Measurements from ENCODE around the gene CA12. TPM values are rescaled to one million over a fixed set of nuclear protein-coding genes. Genes with fewer than 3 reads are reported as not detected.

Gene CA12
- polyA plus RNA-seq, 2 donors = 32.2 to 35.0 TPM

- no peak overlapping the region for H3K27ac ChIP-seq (ENCODE audit: low read depth in 2 of 2, low read length in 1 of 2)
- WGBS, 2 donors = 89 to 91% methylated on average over 6 of the region's 6 CpGs
- H3K9me3 ChIP-seq (ENCODE audit: control insufficient read depth in 2 of 2, insufficient read depth in 1 of 2, low read depth in 1 of 2, low read length in 1 of 2) = no peaks in the 10 kb centered on the region
- H3K4me3 ChIP-seq (ENCODE audit: low read depth in 1 of 2, low read length in 2 of 2) = no peak overlapping the region
- H3K27me3 ChIP-seq (ENCODE audit: control insufficient read depth in 1 of 2, insufficient read depth in 2 of 2, low read length in 2 of 2) = no peaks in the 10 kb centered on the region
- peaks cover 4% of the 10 kb centered on the region in 2 donors for H3K4me1 ChIP-seq (ENCODE audit: control insufficient read depth in 2 of 2, insufficient read depth in 2 of 2, low read length in 1 of 2)
- no peaks in the 10 kb centered on the region for H3K36me3 ChIP-seq (ENCODE audit: control insufficient read depth in 2 of 2, insufficient read depth in 2 of 2, low read length in 1 of 2)
These were observed 10.2 kb upstream of the CA12 start for GRCh38 chr15:63391669-63392360.

DNA sequence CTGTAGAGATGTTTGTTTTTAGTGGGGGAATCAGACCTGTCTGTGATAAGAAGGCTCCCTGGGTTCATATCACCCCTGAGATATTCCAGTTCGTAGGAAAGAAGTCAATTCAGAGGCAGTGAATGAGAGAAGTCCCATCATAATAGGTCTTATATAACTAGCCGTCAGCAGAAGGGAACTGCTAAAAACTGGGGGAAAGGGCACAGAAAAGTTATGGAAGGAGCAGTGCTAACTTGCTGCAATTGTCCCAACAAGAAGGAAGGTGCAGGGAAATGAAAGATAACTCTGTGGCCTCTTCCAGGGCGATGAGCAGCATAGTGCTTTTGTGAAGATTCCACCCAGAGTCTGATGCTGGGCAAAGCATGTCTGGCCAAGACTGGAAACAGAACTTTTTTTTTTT, 9.0 kb upstream of the CA12 start:
- H3K27ac ChIP-seq (ENCODE audit: low read depth in 2 of 2, low read length in 1 of 2) = no peak overlapping the region
- 45 to 46% methylated on average over 3 of the region's 3 CpGs for WGBS, 2 donors
- H3K4me1 ChIP-seq (ENCODE audit: control insufficient read depth in 2 of 2, insufficient read depth in 2 of 2, low read length in 1 of 2) = peaks cover 4% of the 10 kb centered on the region in 2 donors
- no peaks in the 10 kb centered on the region for H3K27me3 ChIP-seq (ENCODE audit: control insufficient read depth in 1 of 2, insufficient read depth in 2 of 2, low read length in 2 of 2)
- H3K9me3 ChIP-seq (ENCODE audit: control insufficient read depth in 2 of 2, insufficient read depth in 1 of 2, low read depth in 1 of 2, low read length in 1 of 2) = no peaks in the 10 kb centered on the region
- no peak overlapping the region for H3K4me3 ChIP-seq (ENCODE audit: low read depth in 1 of 2, low read length in 2 of 2)
- H3K36me3 ChIP-seq (ENCODE audit: control insufficient read depth in 2 of 2, insufficient read depth in 2 of 2, low read length in 1 of 2) = no peaks in the 10 kb centered on the region

DNA sequence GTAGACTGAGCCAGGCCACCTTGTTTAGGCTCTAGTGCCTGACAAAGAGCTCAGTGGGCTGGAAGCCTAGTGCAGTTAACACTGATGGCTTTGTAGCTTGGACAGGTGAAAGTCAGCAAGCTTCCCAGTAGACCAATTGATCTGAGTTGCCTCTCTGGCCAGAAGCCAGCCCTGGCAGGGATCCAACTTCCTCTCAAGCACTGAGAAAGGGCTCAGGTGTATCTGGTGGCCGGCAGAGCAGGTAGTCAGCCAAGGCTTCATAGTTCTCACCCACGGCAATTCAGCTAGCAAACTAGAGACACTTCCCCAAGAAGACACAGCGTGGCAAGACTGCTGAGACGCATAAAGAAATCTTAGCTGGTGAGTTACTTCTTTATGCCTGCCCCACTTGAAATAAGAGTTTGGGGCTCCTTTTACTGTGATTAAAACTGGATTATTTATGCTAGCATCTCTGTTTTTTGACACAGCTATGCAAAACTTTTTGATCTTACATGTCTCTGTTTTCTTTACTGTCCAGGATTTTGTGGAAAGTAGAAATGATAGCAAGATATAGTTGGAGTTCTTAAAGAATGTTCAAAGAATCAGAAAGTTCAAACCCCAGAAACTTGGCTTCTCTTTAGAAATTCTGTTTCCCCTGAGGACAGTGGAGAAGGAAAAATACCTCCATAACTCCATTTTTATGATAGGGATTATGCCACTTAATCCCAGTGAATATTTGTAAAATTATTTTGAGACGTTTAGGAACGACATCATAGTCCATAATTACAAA, 8.4 kb upstream of the CA12 start:
- Histone ChIP-seq H3K9me3 (ENCODE audit: control insufficient read depth in 2 of 2, insufficient read depth in 1 of 2, low read depth in 1 of 2, low read length in 1 of 2) (no peaks in the 10 kb centered on the region), H3K4me3 (ENCODE audit: low read depth in 1 of 2, low read length in 2 of 2) (no peak overlapping the region), H3K27me3 (ENCODE audit: control insufficient read depth in 1 of 2, insufficient read depth in 2 of 2, low read length in 2 of 2) (no peaks in the 10 kb centered on the region), H3K4me1 (ENCODE audit: control insufficient read depth in 2 of 2, insufficient read depth in 2 of 2, low read length in 1 of 2) (peaks cover 4% of the 10 kb centered on the region in 2 donors), H3K27ac (ENCODE audit: low read depth in 2 of 2, low read length in 1 of 2) (peak overlapping the region in 1 of 2 donors; percentile 33), H3K36me3 (ENCODE audit: control insufficient read depth in 2 of 2, insufficient read depth in 2 of 2, low read length in 1 of 2) (no peaks in the 10 kb centered on the region)
- 38 to 48% methylated on average over 6 of the region's 6 CpGs for WGBS, 2 donors

DNA sequence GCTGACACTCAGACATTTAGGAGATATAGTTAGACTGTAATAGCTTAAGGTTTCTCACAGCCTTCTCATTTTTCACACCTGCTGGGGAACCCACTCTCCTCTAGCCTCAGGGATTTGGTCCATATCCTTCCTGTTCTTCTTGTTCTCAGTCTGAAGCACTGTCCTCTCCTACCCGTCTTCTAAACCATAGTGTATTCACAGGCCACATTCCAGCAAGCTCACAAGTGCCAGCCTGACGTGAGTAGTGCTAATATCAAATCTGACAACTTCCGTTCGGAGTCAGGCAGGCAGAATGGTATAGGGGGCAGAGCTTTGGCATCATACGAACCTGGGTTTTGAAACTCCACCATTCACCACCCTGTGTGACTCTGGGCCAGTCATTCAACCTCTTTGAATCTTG, 6.9 kb upstream of the CA12 start:
- no peak overlapping the region for H3K4me3 ChIP-seq (ENCODE audit: low read depth in 1 of 2, low read length in 2 of 2)
- whole genome bisulfite sequencing, 2 donors = 76 to 82% methylated on average over 5 of the region's 5 CpGs
- no peaks in the 10 kb centered on the region for H3K9me3 ChIP-seq (ENCODE audit: control insufficient read depth in 2 of 2, insufficient read depth in 1 of 2, low read depth in 1 of 2, low read length in 1 of 2)
- H3K27me3 ChIP-seq (ENCODE audit: control insufficient read depth in 1 of 2, insufficient read depth in 2 of 2, low read length in 2 of 2) = no peaks in the 10 kb centered on the region
- H3K36me3 ChIP-seq (ENCODE audit: control insufficient read depth in 2 of 2, insufficient read depth in 2 of 2, low read length in 1 of 2) = no peaks in the 10 kb centered on the region
- peak overlapping the region in 1 of 2 donors; percentile 42 for H3K27ac ChIP-seq (ENCODE audit: low read depth in 2 of 2, low read length in 1 of 2)
- H3K4me1 ChIP-seq (ENCODE audit: control insufficient read depth in 2 of 2, insufficient read depth in 2 of 2, low read length in 1 of 2) = peaks cover 4 to 7% of the 10 kb centered on the region in 2 donors

DNA sequence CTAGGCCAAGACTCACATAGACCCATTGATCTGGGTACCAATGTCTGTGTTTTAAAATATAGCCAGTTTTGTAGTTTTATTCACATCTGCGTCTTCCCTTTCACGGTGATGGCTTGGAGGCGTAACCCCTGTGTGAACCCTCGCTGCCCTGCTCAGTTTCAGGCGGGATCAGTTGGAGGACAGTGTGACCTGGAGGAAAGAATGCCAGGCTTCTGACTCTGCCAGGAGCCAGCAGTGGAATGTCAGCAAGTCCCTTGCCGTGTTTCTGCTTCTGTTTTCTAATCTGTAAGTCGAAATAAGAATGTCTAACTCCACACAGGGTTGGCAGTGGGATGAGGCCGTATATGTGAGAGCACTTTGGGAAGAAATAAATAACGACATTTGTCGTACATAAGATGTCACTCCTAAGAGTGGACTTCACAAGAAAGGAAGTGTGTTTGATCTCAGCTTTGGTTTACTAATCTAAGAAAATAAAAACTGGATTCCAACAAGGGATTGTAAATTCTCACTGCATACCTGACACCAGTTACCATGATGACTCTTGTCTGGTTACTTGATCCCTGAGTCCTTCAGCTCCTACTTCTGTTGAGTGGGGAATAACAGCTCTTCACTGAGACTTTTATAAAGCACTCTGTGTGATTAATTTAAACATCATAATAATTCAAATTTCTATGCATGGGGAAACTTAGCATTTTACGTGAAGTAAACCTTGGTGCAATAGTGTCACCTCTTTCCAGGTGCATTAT, 6.3 kb upstream of the CA12 start:
- H3K36me3 ChIP-seq (ENCODE audit: control insufficient read depth in 2 of 2, insufficient read depth in 2 of 2, low read length in 1 of 2) = no peaks in the 10 kb centered on the region
- H3K4me3 ChIP-seq (ENCODE audit: low read depth in 1 of 2, low read length in 2 of 2) = no peak overlapping the region
- 75 to 82% methylated on average over 11 of the region's 11 CpGs for WGBS, 2 donors
- H3K9me3 ChIP-seq (ENCODE audit: control insufficient read depth in 2 of 2, insufficient read depth in 1 of 2, low read depth in 1 of 2, low read length in 1 of 2) = no peaks in the 10 kb centered on the region
- no peaks in the 10 kb centered on the region for H3K27me3 ChIP-seq (ENCODE audit: control insufficient read depth in 1 of 2, insufficient read depth in 2 of 2, low read length in 2 of 2)
- H3K4me1 ChIP-seq (ENCODE audit: control insufficient read depth in 2 of 2, insufficient read depth in 2 of 2, low read length in 1 of 2) = peaks cover 4 to 7% of the 10 kb centered on the region in 2 donors
- peak overlapping the region in 1 of 2 donors; percentile 13 for H3K27ac ChIP-seq (ENCODE audit: low read depth in 2 of 2, low read length in 1 of 2)

GRCh38 chr15:63385911-63386531, 4.4 kb upstream of the CA12 start:
- WGBS, 2 donors = 38 to 46% methylated on average over 1 of the region's 1 CpG
- Histone ChIP-seq H3K36me3 (ENCODE audit: control insufficient read depth in 2 of 2, insufficient read depth in 2 of 2, low read length in 1 of 2) (no peaks in the 10 kb centered on the region), H3K4me1 (ENCODE audit: control insufficient read depth in 2 of 2, insufficient read depth in 2 of 2, low read length in 1 of 2) (peaks cover 4 to 7% of the 10 kb centered on the region in 2 donors), H3K9me3 (ENCODE audit: control insufficient read depth in 2 of 2, insufficient read depth in 1 of 2, low read depth in 1 of 2, low read length in 1 of 2) (no peaks in the 10 kb centered on the region), H3K27me3 (ENCODE audit: control insufficient read depth in 1 of 2, insufficient read depth in 2 of 2, low read length in 2 of 2) (no peaks in the 10 kb centered on the region), H3K4me3 (ENCODE audit: low read depth in 1 of 2, low read length in 2 of 2) (no peak overlapping the region), H3K27ac (ENCODE audit: low read depth in 2 of 2, low read length in 1 of 2) (peak overlapping the region in 1 of 2 donors; percentile 9)

DNA sequence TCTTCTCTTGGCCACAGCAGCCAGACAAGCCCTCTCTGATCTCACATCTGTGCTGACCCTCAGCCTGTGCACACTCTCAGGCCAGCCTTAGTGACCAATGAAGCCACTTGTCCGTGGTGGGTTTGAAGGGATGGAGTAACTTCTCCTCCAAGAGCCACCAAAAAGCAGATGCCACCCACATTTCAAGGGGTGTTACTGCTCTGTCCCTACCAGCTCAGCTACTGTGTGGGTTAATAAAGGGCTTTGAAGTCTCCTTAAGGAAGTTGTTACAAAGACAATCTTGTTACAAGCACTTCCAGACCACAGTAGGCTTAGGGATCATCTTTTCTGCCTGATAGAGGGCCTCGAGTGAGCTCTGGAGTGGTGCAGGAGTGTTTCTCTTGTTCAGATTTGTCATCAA, 3.3 kb upstream of the CA12 start:
- H3K4me3 ChIP-seq (ENCODE audit: low read depth in 1 of 2, low read length in 2 of 2) = no peak overlapping the region
- no peaks in the 10 kb centered on the region for H3K27me3 ChIP-seq (ENCODE audit: control insufficient read depth in 1 of 2, insufficient read depth in 2 of 2, low read length in 2 of 2)
- peak overlapping the region in 1 of 2 donors; percentile 47 for H3K27ac ChIP-seq (ENCODE audit: low read depth in 2 of 2, low read length in 1 of 2)
- no peaks in the 10 kb centered on the region for H3K36me3 ChIP-seq (ENCODE audit: control insufficient read depth in 2 of 2, insufficient read depth in 2 of 2, low read length in 1 of 2)
- no peaks in the 10 kb centered on the region for H3K9me3 ChIP-seq (ENCODE audit: control insufficient read depth in 2 of 2, insufficient read depth in 1 of 2, low read depth in 1 of 2, low read length in 1 of 2)
- H3K4me1 ChIP-seq (ENCODE audit: control insufficient read depth in 2 of 2, insufficient read depth in 2 of 2, low read length in 1 of 2) = peaks cover 3 to 7% of the 10 kb centered on the region in 2 donors
- 70% methylated on average over 2 of the region's 2 CpGs for WGBS, 2 donors

- Histone ChIP-seq H3K4me1 (ENCODE audit: control insufficient read depth in 2 of 2, insufficient read depth in 2 of 2, low read length in 1 of 2) (peaks cover 0 to 6% of the 10 kb centered on the region in 2 donors), H3K36me3 (ENCODE audit: control insufficient read depth in 2 of 2, insufficient read depth in 2 of 2, low read length in 1 of 2) (no peaks in the 10 kb centered on the region), H3K9me3 (ENCODE audit: control insufficient read depth in 2 of 2, insufficient read depth in 1 of 2, low read depth in 1 of 2, low read length in 1 of 2) (no peaks in the 10 kb centered on the region), H3K27me3 (ENCODE audit: control insufficient read depth in 1 of 2, insufficient read depth in 2 of 2, low read length in 2 of 2) (no peaks in the 10 kb centered on the region), H3K4me3 (ENCODE audit: low read depth in 1 of 2, low read length in 2 of 2) (no peak overlapping the region), H3K27ac (ENCODE audit: low read depth in 2 of 2, low read length in 1 of 2) (no peak overlapping the region)
- 80 to 82% methylated on average over 10 of the region's 10 CpGs for WGBS, 2 donors
These were observed 1.5 kb upstream of the CA12 start for GRCh38 chr15:63382966-63383710.

Data from esophagus (tissue), 2 donors.